IMR-90 (cell line): Measurements from ENCODE around the gene HYAL4. TPM values are rescaled to one million over a fixed set of nuclear protein-coding genes. Genes with fewer than 3 reads are reported as not detected.

Experiments used
- ATAC-seq: fragments of 200-7000 bp; cut with Tn5 transposase; 2 replicates; pipeline ENCODE4 v1.9.1; 2020; ENCODE audit warnings: low read depth, mild to moderate bottlenecking, moderate library complexity
- BruUV-seq: library from RNA; stranded (reverse); fragments of 400-500 nt; replicated peaks from 2 replicates; lab custom pipeline; 2021; lab: Mats Ljungman, UMichigan
- CTCF ChIA-PET: fragments of 300-600 bp; formaldehyde crosslinking; extraction: SDS; loops from one replicate; lab custom pipeline; 2021; ENCODE audit warnings: antibody characterized with exemption; lab: Yijun Ruan, JAX
- POLR2A ChIA-PET: fragments of 300-600 bp; sonication (Branson Sonifier 250); formaldehyde crosslinking; loops from one replicate; lab custom pipeline; 2022; ENCODE audit warnings: antibody characterized with exemption; ENCODE audit not compliant: unreplicated experiment; lab: Charles Lee
- DNase-seq: peaks from one replicate; pipeline ENCODE4 v3.0.0; 2013
- H2AFZ ChIP-seq: replicated peaks from 2 replicates; pipeline ENCODE3; 2013; ENCODE audit warnings: low read length, mild to moderate bottlenecking; ENCODE audit not compliant: poor library complexity
- H2AK5ac ChIP-seq: 2 replicates; pipeline ENCODE4 v1.6.1; 2013; ENCODE audit warnings: low read depth, low read length, inconsistent platforms
- H2AK9ac ChIP-seq: replicated peaks from 2 replicates; pipeline ENCODE3; 2013; ENCODE audit warnings: mild to moderate bottlenecking, low read depth, low read length, moderate library complexity; ENCODE audit not compliant: poor library complexity
- H2BK120ac ChIP-seq: 2 replicates; pipeline ENCODE4 v1.6.1; 2013; ENCODE audit warnings: low read depth, low read length, inconsistent platforms
- H2BK15ac ChIP-seq: 3 replicates; pipeline ENCODE4 v1.6.1; 2013; ENCODE audit warnings: low read depth, low read length, inconsistent platforms
- H2BK20ac ChIP-seq: 2 replicates; pipeline ENCODE4 v1.6.1; 2013; ENCODE audit warnings: low read depth, mild to moderate bottlenecking, inconsistent platforms, low read length, moderate library complexity
- H2BK5ac ChIP-seq: 2 replicates; pipeline ENCODE4 v1.6.1; 2013; ENCODE audit warnings: mild to moderate bottlenecking, low read depth, low read length, inconsistent platforms; ENCODE audit not compliant: poor library complexity, severe bottlenecking
- H3K14ac ChIP-seq: replicated peaks from 2 replicates; pipeline ENCODE4 v1.6.1; 2013; ENCODE audit warnings: low read depth, low read length, inconsistent platforms
- H3K18ac ChIP-seq: 2 replicates; pipeline ENCODE4 v1.6.1; 2013; ENCODE audit warnings: low read depth, low read length, control low read depth
- H3K23ac ChIP-seq: 2 replicates; pipeline ENCODE4 v1.6.1; 2013; ENCODE audit warnings: low read depth, low read length, inconsistent platforms
- H3K27ac ChIP-seq: 2 replicates; pipeline ENCODE4 v1.5.1; 2013; ENCODE audit warnings: mild to moderate bottlenecking, control low read depth, low read length; ENCODE audit not compliant: insufficient read depth
- H3K27me3 ChIP-seq: 2 replicates; pipeline ENCODE4 v1.6.1; 2013; ENCODE audit warnings: low read length; ENCODE audit not compliant: control insufficient read depth, insufficient read depth
- H3K36me3 ChIP-seq: 2 replicates; pipeline ENCODE4 v1.6.1; 2013; ENCODE audit warnings: low read length, mixed read lengths; ENCODE audit not compliant: control insufficient read depth, insufficient read depth
- H3K4ac ChIP-seq: 2 replicates; pipeline ENCODE4 v1.6.1; 2013; ENCODE audit warnings: low read depth, low read length, inconsistent platforms
- H3K4me1 ChIP-seq: 2 replicates; pipeline ENCODE4 v1.6.1; 2013; ENCODE audit warnings: low read length, mixed read lengths; ENCODE audit not compliant: control insufficient read depth, insufficient read depth
- H3K4me2 ChIP-seq: 2 replicates; pipeline ENCODE4 v1.6.1; 2013; ENCODE audit warnings: low read depth, mild to moderate bottlenecking, control low read depth, low read length, moderate library complexity
- H3K4me3 ChIP-seq: 2 replicates; pipeline ENCODE4 v1.5.1; 2013; ENCODE audit warnings: low read depth, mild to moderate bottlenecking, control low read depth, low read length, moderate library complexity; ENCODE audit not compliant: insufficient read depth
- H3K56ac ChIP-seq: 2 replicates; pipeline ENCODE4 v1.6.1; 2013; ENCODE audit warnings: low read length, inconsistent platforms; ENCODE audit not compliant: insufficient read depth; ENCODE audit errors: extremely low read depth
- H3K79me1 ChIP-seq, 2 experiments: 2 replicates each; pipeline ENCODE4 v1.6.1; 2013; ENCODE audit warnings: low read length in 2 of 2, inconsistent platforms in 1 of 2, low read depth in 1 of 2
- H3K9ac ChIP-seq: 2 replicates; pipeline ENCODE4 v1.6.1; 2013; ENCODE audit warnings: low read depth, low read length, control low read depth
- H3K9me1 ChIP-seq: 2 replicates; pipeline ENCODE4 v1.6.1; 2013; ENCODE audit warnings: low read length, inconsistent platforms; ENCODE audit not compliant: insufficient read depth
- H3K9me3 ChIP-seq: 2 replicates; pipeline ENCODE4 v1.6.1; 2013; ENCODE audit warnings: low read length; ENCODE audit not compliant: control insufficient read depth, insufficient read depth
- H4K20me1 ChIP-seq: 2 replicates; pipeline ENCODE4 v1.6.1; 2013; ENCODE audit warnings: low read length, inconsistent platforms; ENCODE audit not compliant: insufficient read depth
- H4K5ac ChIP-seq: 2 replicates; pipeline ENCODE4 v1.6.1; 2013; ENCODE audit warnings: mild to moderate bottlenecking, low read depth, low read length, control low read depth
- H4K8ac ChIP-seq, 2 experiments: 2 replicates each; pipeline ENCODE4 v1.6.1; 2013; ENCODE audit warnings: low read depth in 2 of 2, low read length in 2 of 2, control low read depth in 1 of 2, inconsistent platforms in 1 of 2
- H4K91ac ChIP-seq: 2 replicates; pipeline ENCODE4 v1.6.1; 2013; ENCODE audit warnings: low read depth, low read length, inconsistent platforms; ENCODE audit not compliant: insufficient read depth
- BHLHE40 ChIP-seq: fragments of 150-350 bp; IDR thresholded peaks from 2 replicates; pipeline ENCODE4 v1.6.1; 2016; ENCODE audit warnings: mild to moderate bottlenecking, low read depth, low read length
- CHD1 ChIP-seq: IDR thresholded peaks from 2 replicates; pipeline ENCODE4 v1.6.1; 2012; ENCODE audit warnings: low read depth, low read length, improper control_type of control experiment
- CTCF ChIP-seq: conservative IDR thresholded peaks from 2 replicates; pipeline ENCODE4 v1.5.1; 2012; ENCODE audit warnings: mild to moderate bottlenecking, low read depth, low read length, improper control_type of control experiment
- ELK1 ChIP-seq: fragments of 150-350 bp; IDR thresholded peaks from 2 replicates; pipeline ENCODE4 v1.6.1; 2016; ENCODE audit warnings: low read depth, mild to moderate bottlenecking, low read length, moderate library complexity, borderline replicate concordance
- RCOR1 ChIP-seq: IDR thresholded peaks from 2 replicates; pipeline ENCODE4 v1.6.1; 2012; ENCODE audit warnings: mild to moderate bottlenecking, low read length, improper control_type of control experiment; ENCODE audit not compliant: insufficient replicate concordance
- WGBS, 2 experiments: methylation state at CpG; one replicate each; pipeline versions ENCODE4 v1.1.5 to v1.1.7; 2013; ENCODE audit warnings: missing lambda C conversion rate in 2 of 2; ENCODE audit not compliant: insufficient read length in 1 of 2; ENCODE audit errors: extremely low coverage in 2 of 2; 5-methylcytosine and 5-hydroxymethylcytosine counted together
- dilution Hi-C: fragments of 300-500 bp; cut with HindIII; formaldehyde crosslinking; loops from one replicate; pipeline ENCODE4 v1.14.3; 2018; ENCODE audit warnings: low sequenced_read_pairs; ENCODE audit not compliant: unreplicated experiment
- in situ Hi-C: fragments of 300-500 bp; cut with MboI; formaldehyde crosslinking; loops from 3 replicates; pipeline ENCODE4 v1.14.3; 2019; ENCODE audit warnings: low sequenced_read_pairs, inconsistent platforms, mixed read lengths
- intact Hi-C: fragments of 100-400 bp; cut with micrococcal nuclease; formaldehyde crosslinking; loops from 2 replicates; pipeline ENCODE4 v1.10.0; 2022
- polyA plus RNA-seq, 3 experiments: library from polyadenylated mRNA; depleted of rRNA; stranded (reverse); fragments of >200 nt; gene quantifications; 2 replicates each; pipeline ENCODE4 v1.2.3, GENCODE V29; 2012; ENCODE audit warnings: low replicate concordance in 1 of 3
- total RNA-seq: library from RNA; depleted of rRNA; stranded (reverse); fragments of >200 nt; gene quantifications from 2 replicates; pipeline ENCODE4 v1.2.3, GENCODE V29; 2012

Gene HYAL4
- total and polyA plus RNA-seq, 2 of the 4 experiments (the other 2 are of a cell fraction): not detected

GRCh38 chr7:123872908-123873307, 27.9 kb downstream of the HYAL4 start:
- POLR2A ChIA-PET: no interaction called here
- H4K8ac ChIP-seq: no peak overlapping the region
- H4K91ac ChIP-seq: no peak overlapping the region
- no peaks in the 10 kb centered on the region for H4K20me1 ChIP-seq
- no peak overlapping the region for H2BK5ac ChIP-seq
- no peaks in the 10 kb centered on the region for H3K4me1 ChIP-seq
- no peak overlapping the region for H2BK20ac ChIP-seq
- no CpG with 5 or more reads among the region's 4 CpGs for WGBS, 2 experiments
- no peak overlapping the region for H3K23ac ChIP-seq
- intact Hi-C loops: loop anchor here (1.0 to 10.0 kb wide), 3 partner anchors 238 to 982 kb away; no protein-coding TSS in a partner anchor
- H2AK5ac ChIP-seq: no peak overlapping the region
- H3K27ac ChIP-seq: no peak overlapping the region
- H3K79me1 ChIP-seq: no peaks in the 10 kb centered on the region
- H3K9me3 ChIP-seq: no peaks in the 10 kb centered on the region
- H3K4me2 ChIP-seq: no peak overlapping the region
- DNase-seq (no peak), ATAC-seq (no peak)
- H3K36me3 ChIP-seq: no peaks in the 10 kb centered on the region
- no peaks in the 10 kb centered on the region for H3K27me3 ChIP-seq
- no peak overlapping the region for H3K9ac ChIP-seq
- no peak overlapping the region for H3K14ac ChIP-seq
- H3K4ac ChIP-seq: no peak overlapping the region
- TF ChIP-seq CTCF: no peak
- no peak for TF ChIP-seq BHLHE40
- no peak for TF ChIP-seq CHD1
- TF ChIP-seq RCOR1: no peak
- TF ChIP-seq ELK1: no peak
- H3K4me3 ChIP-seq: no peak overlapping the region
- no peak overlapping the region for H2AK9ac ChIP-seq
- no peak overlapping the region for H4K5ac ChIP-seq
- no peak overlapping the region for H2AFZ ChIP-seq
- H3K18ac ChIP-seq: no peak overlapping the region
- H2BK15ac ChIP-seq: no peak overlapping the region
- CTCF ChIA-PET: interaction anchor here (1.0 to 1.8 kb wide), 3 partner anchors 238 to 379 kb away, joined by 3 to 5 read pairs (median 4); no protein-coding TSS in a partner anchor
- BruUV-seq: no TSS peak
- H2BK120ac ChIP-seq: no peak overlapping the region
- H3K9me1 ChIP-seq: no peaks in the 10 kb centered on the region
- in situ Hi-C loops: loop anchor here (25.0 kb wide), 1 partner anchor 236 kb away; no protein-coding TSS in a partner anchor
- dilution Hi-C loops: no loop called here
- no peak overlapping the region for H3K56ac ChIP-seq
